PC-3 (cell line): Measurements from ENCODE around the gene PAM16. TPM values are rescaled to one million over a fixed set of nuclear protein-coding genes. Genes with fewer than 3 reads are reported as not detected.

Experiments used
- ATAC-seq: fragments of 200-7000 bp; cut with Tn5 transposase; 2 replicates; pipeline ENCODE4 v1.9.1; 2020; ENCODE audit warnings: mild to moderate bottlenecking, moderate library complexity
- BruUV-seq: library from RNA; stranded (reverse); fragments of 400-500 nt; replicated peaks from 2 replicates; lab custom pipeline; 2021; lab: Mats Ljungman, UMichigan
- CTCF ChIA-PET: fragments of 300-600 bp; sonication (Branson Sonifier 250); formaldehyde crosslinking; loops from one replicate; lab custom pipeline; 2022; ENCODE audit warnings: antibody characterized with exemption; lab: Charles Lee
- POLR2A ChIA-PET: fragments of 300-600 bp; sonication (Branson Sonifier 250); formaldehyde crosslinking; loops from one replicate; lab custom pipeline; 2022; ENCODE audit warnings: antibody characterized with exemption; ENCODE audit not compliant: unreplicated experiment; lab: Charles Lee
- DNase-seq: peaks from one replicate; pipeline ENCODE4 v3.0.0-alpha.2; 2015
- H2AFZ ChIP-seq: fragments of 300-600 bp; sonication (generic); 2 replicates; pipeline ENCODE4 v1.6.0; 2016; ENCODE audit warnings: antibody characterized with exemption, low read length
- H3F3A ChIP-seq: fragments of 300-600 bp; sonication (generic); one replicate; pipeline ENCODE4 v1.6.0; 2017; ENCODE audit warnings: antibody characterized with exemption, low read length, control low read depth, mild to moderate bottlenecking; ENCODE audit not compliant: unreplicated experiment
- H3K27ac ChIP-seq: fragments of 300-600 bp; sonication (generic); 2 replicates; pipeline ENCODE4 v1.5.1; 2016; ENCODE audit warnings: mild to moderate bottlenecking, low read length
- H3K27me3 ChIP-seq: fragments of 300-600 bp; sonication (generic); 2 replicates; pipeline ENCODE4 v1.6.1; 2016; ENCODE audit warnings: low read length, mixed read lengths
- H3K36me3 ChIP-seq: fragments of 300-600 bp; sonication (generic); 2 replicates; pipeline ENCODE4 v1.6.1; 2016; ENCODE audit warnings: low read depth, mixed run types, low read length, mixed read lengths
- H3K4me1 ChIP-seq: fragments of 300-600 bp; sonication (generic); 2 replicates; pipeline ENCODE4 v1.5.1; 2016; ENCODE audit warnings: low read length; ENCODE audit not compliant: insufficient read depth
- H3K4me2 ChIP-seq: fragments of 300-600 bp; sonication (generic); 2 replicates; pipeline ENCODE4 v1.6.0; 2016; ENCODE audit warnings: low read length
- H3K4me3 ChIP-seq: fragments of 300-600 bp; sonication (generic); 2 replicates; pipeline ENCODE4 v1.5.1; 2016; ENCODE audit warnings: mild to moderate bottlenecking, low read length, mixed read lengths
- H3K79me2 ChIP-seq: fragments of 300-600 bp; sonication (generic); 2 replicates; pipeline ENCODE4 v1.6.1; 2017; ENCODE audit warnings: low read length, mixed read lengths
- H3K9ac ChIP-seq: fragments of 300-600 bp; sonication (generic); 2 replicates; pipeline ENCODE4 v1.6.0; 2016; ENCODE audit warnings: mild to moderate bottlenecking, low read length
- H3K9me2 ChIP-seq: fragments of 300-600 bp; sonication (generic); replicated peaks from 2 replicates; pipeline ENCODE4 v1.6.1; 2016; ENCODE audit warnings: mixed run types, low read length, mixed read lengths
- H3K9me3 ChIP-seq: fragments of 300-600 bp; sonication (generic); 2 replicates; pipeline ENCODE4 v1.6.1; 2016; ENCODE audit warnings: low read length, mixed read lengths
- H4K20me1 ChIP-seq: fragments of 300-600 bp; sonication (generic); 2 replicates; pipeline ENCODE4 v1.6.1; 2016; ENCODE audit warnings: low read length, mixed read lengths
- EZH2 ChIP-seq: fragments of 300-600 bp; sonication (generic); IDR thresholded peaks from one replicate; pipeline ENCODE4 v1.6.1; 2017; ENCODE audit warnings: antibody characterized with exemption, mild to moderate bottlenecking, low read length; ENCODE audit not compliant: unreplicated experiment
- EZH2phosphoT487 ChIP-seq: fragments of 300-600 bp; sonication (generic); IDR thresholded peaks from 2 replicates; pipeline ENCODE4 v1.6.1; 2018; ENCODE audit warnings: mild to moderate bottlenecking, antibody characterized with exemption, low read length, borderline replicate concordance
- intact Hi-C: fragments of 100-400 bp; cut with micrococcal nuclease; formaldehyde crosslinking; loops from 2 replicates; pipeline ENCODE4 v1.9.0; 2023
- total RNA-seq: library from RNA; depleted of rRNA; stranded (reverse); fragments of >200 nt; gene quantifications from 2 replicates; pipeline ENCODE4 v1.2.3, GENCODE V29; 2014
- TF ChIP-seq, protein P1 (sequence below): fragments of 300-600 bp; sonication (generic); conservative IDR thresholded peaks from 2 replicates; pipeline ENCODE4 v1.5.1; 2017; ENCODE audit warnings: antibody characterized with exemption, low read depth, mild to moderate bottlenecking, low read length

The PAM16 gene
- total RNA-seq, 1 experiment from 2014 or later: 95.5 TPM

DNA sequence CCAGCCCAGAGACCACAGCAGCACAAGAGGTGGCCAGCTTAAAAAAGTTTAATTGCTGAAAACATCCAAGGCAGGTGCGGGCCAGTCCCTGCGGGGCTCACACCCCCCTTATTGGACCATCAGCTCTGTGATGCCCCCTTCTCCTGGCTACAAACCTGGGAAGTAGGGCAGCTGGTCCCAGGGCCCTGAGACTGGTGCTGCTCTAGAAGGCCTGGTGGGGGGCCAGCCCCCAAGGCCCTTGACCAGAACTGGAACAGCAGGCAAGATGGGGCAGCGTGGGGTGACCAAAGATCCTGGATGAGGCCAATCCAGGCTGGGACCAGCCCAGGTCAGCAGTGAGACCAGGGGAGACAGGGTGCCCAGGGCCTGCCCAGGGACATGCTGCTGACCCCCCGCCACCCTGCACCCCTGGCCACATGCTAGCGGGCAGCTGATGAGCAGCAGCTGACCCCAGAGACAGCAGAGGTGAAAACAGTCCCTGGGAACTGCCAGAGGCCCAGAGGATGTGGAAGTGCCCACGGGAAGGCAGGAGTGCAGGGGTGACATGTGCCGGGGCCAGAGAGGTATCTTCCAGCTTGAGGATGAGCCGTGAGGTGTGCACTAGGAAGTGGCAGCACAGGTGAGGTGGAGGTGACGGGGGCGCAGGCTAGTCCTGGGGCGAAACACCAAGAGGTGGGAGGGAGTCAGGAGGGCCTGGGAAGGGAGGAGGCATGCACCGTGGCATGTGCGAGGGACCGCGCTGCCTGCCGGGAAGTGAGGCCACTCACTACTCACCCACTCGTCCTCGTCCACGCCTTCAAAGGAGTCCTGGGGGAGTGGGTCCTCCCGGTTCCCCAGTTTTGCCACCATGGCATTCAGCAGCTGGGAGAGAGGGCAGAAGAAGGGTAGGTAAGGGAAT is 3.6 kb upstream of the PAM16 start:
- Histone ChIP-seq H3K79me2 (peaks cover 13% of the 10 kb centered on the region), H3K4me3 (no peak overlapping the region), H3K9me2 (no peaks in the 10 kb centered on the region), H3K27me3 (no peaks in the 10 kb centered on the region), H4K20me1 (no peaks in the 10 kb centered on the region), H3K4me1 (peaks cover 7% of the 10 kb centered on the region; the same call in 1 of the 2 replicates), H3K4me2 (no peak overlapping the region), H3K9ac (no peak overlapping the region), H3F3A (no peaks in the 10 kb centered on the region), H3K27ac (no peak overlapping the region), H3K36me3 (no peaks in the 10 kb centered on the region), H3K9me3 (no peaks in the 10 kb centered on the region), H2AFZ (no peak overlapping the region)
- no TSS peak for BruUV-seq
- CTCF ChIA-PET: no interaction called here
- DNase-seq: no peak
- intact Hi-C loops: no loop called here
- TF ChIP-seq, protein P1, sequence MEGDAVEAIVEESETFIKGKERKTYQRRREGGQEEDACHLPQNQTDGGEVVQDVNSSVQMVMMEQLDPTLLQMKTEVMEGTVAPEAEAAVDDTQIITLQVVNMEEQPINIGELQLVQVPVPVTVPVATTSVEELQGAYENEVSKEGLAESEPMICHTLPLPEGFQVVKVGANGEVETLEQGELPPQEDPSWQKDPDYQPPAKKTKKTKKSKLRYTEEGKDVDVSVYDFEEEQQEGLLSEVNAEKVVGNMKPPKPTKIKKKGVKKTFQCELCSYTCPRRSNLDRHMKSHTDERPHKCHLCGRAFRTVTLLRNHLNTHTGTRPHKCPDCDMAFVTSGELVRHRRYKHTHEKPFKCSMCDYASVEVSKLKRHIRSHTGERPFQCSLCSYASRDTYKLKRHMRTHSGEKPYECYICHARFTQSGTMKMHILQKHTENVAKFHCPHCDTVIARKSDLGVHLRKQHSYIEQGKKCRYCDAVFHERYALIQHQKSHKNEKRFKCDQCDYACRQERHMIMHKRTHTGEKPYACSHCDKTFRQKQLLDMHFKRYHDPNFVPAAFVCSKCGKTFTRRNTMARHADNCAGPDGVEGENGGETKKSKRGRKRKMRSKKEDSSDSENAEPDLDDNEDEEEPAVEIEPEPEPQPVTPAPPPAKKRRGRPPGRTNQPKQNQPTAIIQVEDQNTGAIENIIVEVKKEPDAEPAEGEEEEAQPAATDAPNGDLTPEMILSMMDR: no peak
- no peak for TF ChIP-seq EZH2phosphoT487
- TF ChIP-seq EZH2: no peak
- POLR2A ChIA-PET: no interaction called here
- ATAC-seq: no peak

DNA sequence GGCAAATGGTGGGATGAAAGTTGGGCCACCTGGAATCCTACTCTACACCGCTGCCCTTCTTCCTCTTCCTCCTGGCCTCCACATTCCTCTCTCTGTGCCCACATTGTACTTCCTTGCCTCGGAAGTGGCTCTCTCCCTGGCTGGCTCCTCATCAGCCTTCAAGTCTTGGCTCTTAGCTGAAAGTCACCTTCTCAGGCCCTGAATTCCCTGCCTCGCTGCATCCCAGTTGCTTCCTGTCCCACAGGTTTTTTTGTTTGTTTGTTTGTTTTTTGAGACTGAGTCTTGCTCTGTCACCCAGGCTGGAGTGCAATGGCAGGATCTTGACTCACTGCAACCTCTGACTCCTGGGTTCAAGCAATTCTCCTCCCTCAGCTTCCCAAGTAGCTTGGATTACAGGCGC is 2.6 kb upstream of the PAM16 start:
- no peaks in the 10 kb centered on the region for H3K36me3 ChIP-seq
- no peak overlapping the region for H3K4me3 ChIP-seq
- no peaks in the 10 kb centered on the region for H3K9me3 ChIP-seq
- TF ChIP-seq, protein P1: no peak
- TF ChIP-seq EZH2phosphoT487 (no peak), EZH2 (no peak)
- ATAC-seq: no peak
- peaks cover 7% of the 10 kb centered on the region; the same call in 1 of the 2 replicates for H3K4me1 ChIP-seq
- H3K9ac ChIP-seq: no peak overlapping the region
- CTCF ChIA-PET: no interaction called here
- H3F3A ChIP-seq: no peaks in the 10 kb centered on the region
- H2AFZ ChIP-seq: no peak overlapping the region
- no peak for DNase-seq
- no peak overlapping the region for H3K27ac ChIP-seq
- POLR2A ChIA-PET: no interaction called here
- intact Hi-C loops: no loop called here
- no peaks in the 10 kb centered on the region for H3K27me3 ChIP-seq
- no TSS peak for BruUV-seq
- H3K4me2 ChIP-seq: no peak overlapping the region
- peaks cover 24% of the 10 kb centered on the region for H3K79me2 ChIP-seq
- H3K9me2 ChIP-seq: no peaks in the 10 kb centered on the region
- H4K20me1 ChIP-seq: no peaks in the 10 kb centered on the region

DNA sequence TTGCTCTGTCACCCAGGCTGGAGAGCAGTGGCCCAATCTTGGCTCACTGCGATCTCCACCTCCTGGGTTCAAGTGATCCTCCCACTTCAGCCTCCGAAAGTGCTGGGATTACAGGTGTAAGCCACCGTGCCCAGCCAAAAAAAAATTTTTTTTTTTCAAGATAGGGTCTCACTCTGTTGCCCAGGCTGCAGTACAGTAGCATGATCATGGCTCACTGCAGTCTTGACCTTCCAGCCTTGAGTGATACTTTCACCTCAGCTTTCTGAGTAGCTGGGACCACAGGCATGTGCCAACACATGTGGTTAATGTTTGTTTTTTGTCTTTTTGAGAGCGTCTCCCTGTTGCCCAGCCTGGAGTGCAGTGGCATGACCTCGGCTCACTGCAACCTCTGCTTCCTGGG is 1.7 kb upstream of the PAM16 start:
- ATAC-seq: no peak
- H3K4me1 ChIP-seq: peaks cover 7% of the 10 kb centered on the region; the same call in 1 of the 2 replicates
- intact Hi-C loops: no loop called here
- no peaks in the 10 kb centered on the region for H3K36me3 ChIP-seq
- H3K79me2 ChIP-seq: peaks cover 32% of the 10 kb centered on the region
- no peaks in the 10 kb centered on the region for H3K9me2 ChIP-seq
- POLR2A ChIA-PET: no interaction called here
- no peak overlapping the region for H3K4me3 ChIP-seq
- H2AFZ ChIP-seq: no peak overlapping the region
- H3F3A ChIP-seq: no peaks in the 10 kb centered on the region
- no peak for DNase-seq
- BruUV-seq: no TSS peak
- H3K4me2 ChIP-seq: no peak overlapping the region
- H4K20me1 ChIP-seq: no peaks in the 10 kb centered on the region
- H3K9me3 ChIP-seq: no peaks in the 10 kb centered on the region
- H3K27ac ChIP-seq: no peak overlapping the region
- TF ChIP-seq EZH2: no peak
- CTCF ChIA-PET: no interaction called here
- no peaks in the 10 kb centered on the region for H3K27me3 ChIP-seq
- no peak overlapping the region for H3K9ac ChIP-seq
